SK-N-SH (cell line): ENCODE data around the gene TP53TG5. TPM values are rescaled to one million over a fixed set of nuclear protein-coding genes. Genes with fewer than 3 reads are reported as not detected.

Experiments
- CTCF ChIA-PET: fragments of 300-600, 350-600 bp; formaldehyde crosslinking; extraction: SDS; loops from one replicate; lab custom pipeline; 2021; lab: Yijun Ruan, JAX
- POLR2A ChIA-PET: fragments of 350-600 bp; sonication (Branson Sonifier 250); formaldehyde crosslinking; extraction: SDS; loops from one replicate; lab custom pipeline; 2020; ENCODE audit warnings: antibody characterized with exemption, inconsistent platforms; lab: Yijun Ruan, JAX
- DNase-seq: peaks from one replicate; pipeline ENCODE4 v3.0.0; 2012
- H2AFZ ChIP-seq: fragments of 200-600 bp; sonication (generic); 2 replicates; pipeline ENCODE4 v1.8.1; 2016; ENCODE audit warnings: antibody characterized with exemption, mild to moderate bottlenecking, low read depth
- H3F3A ChIP-seq: fragments of 200-600 bp; sonication (generic); replicated peaks from 2 replicates; pipeline ENCODE3; 2016; ENCODE audit warnings: antibody characterized with exemption, mild to moderate bottlenecking; ENCODE audit not compliant: insufficient read depth
- H3K27ac ChIP-seq, 2 experiments: fragments of 200-500 bp in 1 of 2; fragments of 200-600 bp in 1 of 2; sonication (Bioruptor generic) in 1 of 2; sonication (generic), shearing (Covaris generic) in 1 of 2; 2 replicates each; pipeline versions ENCODE4 v1.5.1 to v1.6.1; 2014 to 2016; ENCODE audit warnings: low read depth in 2 of 2, inconsistent platforms in 1 of 2, low read length in 1 of 2, mild to moderate bottlenecking in 1 of 2, mixed read lengths in 1 of 2
- H3K27me3 ChIP-seq: fragments of 200-600 bp; sonication (generic), shearing (Covaris generic); 2 replicates; pipeline ENCODE4 v1.6.1; 2016; ENCODE audit warnings: mixed run types; ENCODE audit not compliant: insufficient read depth
- H3K36me3 ChIP-seq, 2 experiments: fragments of 200-500 bp in 1 of 2; fragments of 200-600 bp in 1 of 2; sonication (Bioruptor generic) in 1 of 2; sonication (generic) in 1 of 2; replicated peaks in 1 of 2; 2 replicates each; pipeline versions ENCODE3 to v1.5.1; 2014 to 2016; ENCODE audit warnings: low read length in 1 of 2, mild to moderate bottlenecking in 1 of 2; ENCODE audit not compliant: insufficient read depth in 2 of 2, control insufficient read depth in 1 of 2
- H3K4me1 ChIP-seq, 2 experiments: fragments of 200-500 bp in 1 of 2; fragments of 200-600 bp in 1 of 2; sonication (Bioruptor generic) in 1 of 2; sonication (generic), shearing (Covaris generic) in 1 of 2; 2 replicates each; pipeline versions ENCODE4 v1.5.1 to v1.6.1; 2014 to 2016; ENCODE audit warnings: low read depth in 1 of 2, low read length in 1 of 2, mixed run types in 1 of 2; ENCODE audit not compliant: insufficient read depth in 2 of 2, control insufficient read depth in 1 of 2
- H3K4me2 ChIP-seq: fragments of 200-600 bp; sonication (generic), shearing (Covaris generic); 2 replicates; pipeline ENCODE4 v1.6.1; 2017; ENCODE audit warnings: mixed run types
- H3K4me3 ChIP-seq, 2 experiments: fragments of 200-500 bp in 1 of 2; fragments of 200-600 bp in 1 of 2; sonication (Bioruptor generic) in 1 of 2; sonication (generic), shearing (Covaris generic) in 1 of 2; 2 replicates each; pipeline versions ENCODE4 v1.5.1 to v1.8.1; 2014 to 2016; ENCODE audit warnings: low read depth in 2 of 2, inconsistent platforms in 1 of 2, low read length in 1 of 2, mild to moderate bottlenecking in 1 of 2, mixed read lengths in 1 of 2, moderate library complexity in 1 of 2
- H3K79me2 ChIP-seq: fragments of 200-600 bp; sonication (generic); 2 replicates; pipeline ENCODE4 v1.8.1; 2017; ENCODE audit warnings: mild to moderate bottlenecking; ENCODE audit not compliant: insufficient read depth
- H3K9ac ChIP-seq: fragments of 200-600 bp; sonication (generic); 2 replicates; pipeline ENCODE4 v1.6.1; 2017; ENCODE audit warnings: mixed run types
- H3K9me2 ChIP-seq: fragments of 200-600 bp; sonication (generic); 2 replicates; pipeline ENCODE4 v1.6.1; 2017; ENCODE audit warnings: mixed run types
- H3K9me3 ChIP-seq: fragments of 200-600 bp; sonication (generic); 2 replicates; pipeline ENCODE4 v1.6.1; 2017; ENCODE audit warnings: mixed run types, mild to moderate bottlenecking, moderate library complexity
- H4K20me1 ChIP-seq: fragments of 200-600 bp; sonication (generic); 2 replicates; pipeline ENCODE4 v1.6.1; 2017; ENCODE audit warnings: mild to moderate bottlenecking, mixed run types; ENCODE audit not compliant: insufficient read depth
- FOSL2 ChIP-seq: IDR thresholded peaks from 2 replicates; pipeline ENCODE4 v1.4.0; 2012; ENCODE audit warnings: low read depth, mild to moderate bottlenecking, moderate library complexity, borderline replicate concordance
- FOXM1 ChIP-seq: IDR thresholded peaks from 2 replicates; pipeline ENCODE4 v1.4.0; 2012; ENCODE audit warnings: low read depth, mild to moderate bottlenecking
- GATA2 ChIP-seq: sonication (generic); formaldehyde crosslinking; IDR thresholded peaks from 2 replicates; pipeline ENCODE4 v1.5.0; 2020; ENCODE audit warnings: mild to moderate bottlenecking, missing genetic modification reagents
- NFIC ChIP-seq: IDR thresholded peaks from 2 replicates; pipeline ENCODE4 v1.4.0; 2012; ENCODE audit warnings: borderline replicate concordance
- NRF1 ChIP-seq: IDR thresholded peaks from 2 replicates; pipeline ENCODE4 v1.6.1; 2012; ENCODE audit warnings: low read depth, mild to moderate bottlenecking, low read length
- RAD21 ChIP-seq: IDR thresholded peaks from 2 replicates; pipeline ENCODE4 v1.6.1; 2012; ENCODE audit warnings: mild to moderate bottlenecking, low read length
- RFX5 ChIP-seq: IDR thresholded peaks from 2 replicates; pipeline ENCODE4 v1.6.1; 2012; ENCODE audit warnings: mild to moderate bottlenecking, improper control_type of control experiment, low read length
- SMC3 ChIP-seq: IDR thresholded peaks from 2 replicates; pipeline ENCODE4 v1.6.1; 2012; ENCODE audit warnings: low read depth, low read length, improper control_type of control experiment
- WGBS: methylation state at CpG from one replicate; pipeline ENCODE4 v1.1.6; 2017; ENCODE audit warnings: low lambda C conversion rate; 5-methylcytosine and 5-hydroxymethylcytosine counted together
- polyA plus RNA-seq, 3 experiments: library from polyadenylated mRNA; depleted of rRNA; stranded (reverse); fragments of >200 nt; gene quantifications; 2 replicates each; pipeline ENCODE4 v1.2.3, GENCODE V29; 2012
- TF ChIP-seq, protein P1 (sequence below): fragments of 150-350 bp; IDR thresholded peaks from 2 replicates; pipeline ENCODE4 v1.6.1; 2017; ENCODE audit warnings: antibody characterized with exemption, low read length, low read depth, borderline replicate concordance

Gene TP53TG5
- polyA plus RNA-seq, 1 of the 3 experiments (the other 2 are of a cell fraction), result not detected

DNA sequence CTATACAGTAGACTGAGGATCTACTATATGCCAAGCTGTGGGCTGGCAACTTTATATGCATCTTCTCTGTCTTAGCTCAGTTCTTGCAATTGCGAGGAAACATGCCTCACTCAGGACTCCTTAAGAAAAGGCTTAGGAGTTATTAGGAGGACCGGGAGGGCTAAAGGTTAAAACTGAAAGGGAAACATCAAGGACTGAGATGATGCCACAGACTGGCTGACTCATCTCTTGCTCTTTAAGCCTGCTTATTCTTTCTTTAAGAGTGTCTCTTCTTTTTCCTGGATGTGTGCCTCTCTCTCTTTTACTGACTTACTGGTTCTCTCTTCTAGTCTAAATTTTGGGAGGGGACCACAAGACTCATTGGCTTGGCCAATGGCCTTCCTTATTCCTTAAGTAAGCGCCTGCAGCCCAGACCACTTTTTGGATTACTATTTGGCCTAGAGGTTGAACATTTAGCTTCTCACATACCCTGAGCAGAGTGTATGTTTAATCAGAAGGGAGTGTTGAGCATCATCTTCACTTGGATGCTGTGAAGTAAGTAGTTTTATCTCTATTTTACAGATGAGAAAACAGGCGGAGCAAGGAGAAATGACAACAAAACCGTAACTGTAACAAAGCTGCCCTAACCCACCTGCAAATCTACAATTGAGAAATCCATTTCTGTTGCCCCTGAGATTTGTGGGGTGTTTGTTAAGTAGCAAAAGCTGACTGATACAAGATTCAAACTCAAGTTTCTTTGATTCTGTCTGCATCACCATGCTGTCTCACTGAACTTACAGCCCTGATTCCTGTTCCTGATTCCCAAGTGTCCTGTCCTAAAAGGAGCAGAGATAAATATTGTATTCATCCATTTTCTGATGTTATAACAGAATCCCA lies 22.7 kb downstream of the TP53TG5 start:
- no peak overlapping the region; a peak in 1 of 4 replicates for H3K4me3 ChIP-seq
- 59% methylated on average over 5 of the region's 5 CpGs for WGBS
- no peaks in the 10 kb centered on the region for H3K9me2 ChIP-seq
- H3K9ac ChIP-seq, result no peak overlapping the region
- no peak for DNase-seq
- H3K79me2 ChIP-seq, result no peaks in the 10 kb centered on the region
- H3F3A ChIP-seq, result peaks cover 10% of the 10 kb centered on the region
- H4K20me1 ChIP-seq, result no peaks in the 10 kb centered on the region
- CTCF ChIA-PET, result interaction anchor here (1.8 kb wide), 1 partner anchor 8 kb away, joined by 11 read pairs; the partner anchor contains the start of gene SYS1
- peaks cover 0 to 2% of the 10 kb centered on the region in 2 experiments; a peak in 2 of 4 replicates for H3K4me1 ChIP-seq
- no peaks in the 10 kb centered on the region for H3K9me3 ChIP-seq
- H3K27ac ChIP-seq, result peak overlapping the region in 1 of 2 experiments; percentile 66; a peak in 2 of 4 replicates
- POLR2A ChIA-PET, result no interaction called here
- peak overlapping the region; percentile 69 for H3K4me2 ChIP-seq
- TF ChIP-seq FOXM1 (no peak), FOSL2 (peak; percentile 61; the same call in 1 of the 2 replicates), SMC3 (no peak), GATA2 (no peak), RFX5 (no peak), RAD21 (no peak)
- no peaks in the 10 kb centered on the region for H3K27me3 ChIP-seq
- peak overlapping the region; percentile 83 for H2AFZ ChIP-seq
- no peaks in the 10 kb centered on the region for H3K36me3 ChIP-seq

GRCh38 chr20:45354423-45355208 lies 23.5 kb downstream of the TP53TG5 start:
- no peaks in the 10 kb centered on the region for H3K9me2 ChIP-seq
- 76% methylated on average over 9 of the region's 9 CpGs for WGBS
- H3K9me3 ChIP-seq, result no peaks in the 10 kb centered on the region
- no peak overlapping the region; a peak in 1 of 4 replicates for H3K4me3 ChIP-seq
- TF ChIP-seq NRF1 (no peak), NFIC (peak; percentile 15; the same call in 1 of the 2 replicates)
- TF ChIP-seq, protein P1, sequence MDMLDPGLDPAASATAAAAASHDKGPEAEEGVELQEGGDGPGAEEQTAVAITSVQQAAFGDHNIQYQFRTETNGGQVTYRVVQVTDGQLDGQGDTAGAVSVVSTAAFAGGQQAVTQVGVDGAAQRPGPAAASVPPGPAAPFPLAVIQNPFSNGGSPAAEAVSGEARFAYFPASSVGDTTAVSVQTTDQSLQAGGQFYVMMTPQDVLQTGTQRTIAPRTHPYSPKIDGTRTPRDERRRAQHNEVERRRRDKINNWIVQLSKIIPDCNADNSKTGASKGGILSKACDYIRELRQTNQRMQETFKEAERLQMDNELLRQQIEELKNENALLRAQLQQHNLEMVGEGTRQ, result no peak
- TF ChIP-seq, all 33 proteins: peak for 1
- Histone ChIP-seq H4K20me1 (no peaks in the 10 kb centered on the region), H3K27me3 (no peaks in the 10 kb centered on the region), H3K79me2 (no peaks in the 10 kb centered on the region), H3F3A (peaks cover 14% of the 10 kb centered on the region), H3K4me1 (peaks cover 0 to 2% of the 10 kb centered on the region in 2 experiments; a peak in 2 of 4 replicates), H2AFZ (peak overlapping the region; percentile 83), H3K4me2 (peak overlapping the region; percentile 69), H3K27ac (peak overlapping the region in 1 of 2 experiments; percentile 66; a peak in 2 of 4 replicates), H3K36me3 (no peaks in the 10 kb centered on the region), H3K9ac (no peak overlapping the region)
- no peak for DNase-seq
- ChIA-PET POLR2A (interaction anchor here (1.1 kb wide), 1 partner anchor 8 kb away, joined by 3 read pairs; the partner anchor contains the start of gene SYS1), CTCF (interaction anchor here (1.5 to 2.7 kb wide), 3 partner anchors 9 to 82 kb away, joined by 3 to 14 read pairs (median 11); partner anchors contain the start of gene SYS1)
